ACHN (cell line): Measurements from ENCODE around the gene MICU2.

Source experiments
- DNase-seq: peaks from one replicate; pipeline ENCODE4 v3.0.0-alpha.2; 2015
- in situ Hi-C: cut with HindIII; loops from 2 replicates; pipeline ENCODE4 v1.10.0; 2017; ENCODE audit warnings: low sequenced_read_pairs, low pct_ligation_motif_present, low pct_unique_long_range_greater_than_20kb

Gene MICU2

DNA sequence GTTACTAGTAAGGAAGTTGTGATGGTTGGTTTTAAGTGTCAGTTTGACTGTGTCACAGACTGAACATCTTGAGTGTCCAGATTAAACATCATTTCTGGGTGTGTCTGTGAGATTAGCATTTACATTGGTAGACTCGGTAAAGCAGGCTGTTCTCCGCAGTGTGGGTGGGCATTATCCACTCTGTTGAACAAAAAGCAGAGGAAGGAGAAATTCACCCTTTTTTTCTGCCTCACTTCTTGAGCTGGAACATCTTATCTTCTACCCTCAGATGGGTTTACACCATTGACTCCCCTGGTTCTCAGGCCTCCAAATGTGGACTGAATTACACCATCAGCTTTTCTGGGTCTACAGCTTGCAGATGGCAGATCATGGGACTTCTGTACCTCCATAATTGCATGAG lies 81.1 kb downstream of the MICU2 start:
- DNase-seq = no peak
- in situ Hi-C loops = no loop called here

DNA sequence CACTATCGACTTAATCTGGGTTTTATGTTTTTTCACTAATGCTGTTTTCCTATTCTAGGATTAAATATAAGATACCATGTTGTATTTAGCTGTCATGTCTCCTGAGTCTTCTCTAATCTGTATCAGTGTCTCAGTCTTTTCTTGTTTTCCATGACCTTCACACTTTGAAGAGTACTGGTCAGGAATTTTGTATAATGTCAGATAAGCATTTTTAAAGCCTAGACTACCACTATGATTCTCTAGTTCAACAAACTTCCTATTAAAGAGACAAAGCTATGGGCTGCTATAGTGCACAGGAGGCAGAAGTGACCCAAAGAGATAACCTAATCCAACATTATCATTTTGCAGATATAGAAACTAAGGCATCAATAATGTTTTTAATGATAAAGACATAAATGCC lies 81.8 kb downstream of the MICU2 start:
- no peak for DNase-seq
- in situ Hi-C loops = no loop called here

DNA sequence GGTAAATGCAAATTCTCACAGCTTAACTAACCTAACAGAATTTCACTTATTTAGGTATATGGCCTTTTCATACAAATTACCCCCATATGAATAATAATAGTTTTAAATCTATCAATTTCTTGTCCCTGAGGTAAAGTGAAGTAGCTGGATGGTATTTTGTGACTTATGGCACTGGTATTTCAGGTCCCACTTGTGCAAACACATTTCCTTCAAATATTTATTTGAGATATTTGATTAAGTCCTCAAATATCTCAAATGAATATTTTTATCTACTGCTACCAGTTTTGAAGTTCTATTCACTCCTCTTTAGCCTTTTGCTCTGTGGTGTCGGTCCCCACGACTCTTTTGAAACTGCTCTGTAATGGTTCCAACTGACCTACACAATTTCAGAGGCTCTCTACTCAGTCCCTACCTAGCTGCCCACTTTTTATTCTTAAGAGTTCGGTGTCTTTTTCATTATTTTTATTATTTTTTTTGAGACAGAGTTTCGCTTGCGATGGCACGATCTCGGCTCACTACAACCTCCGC lies 85.3 kb downstream of the MICU2 start:
- in situ Hi-C loops = no loop called here
- no peak for DNase-seq

DNA sequence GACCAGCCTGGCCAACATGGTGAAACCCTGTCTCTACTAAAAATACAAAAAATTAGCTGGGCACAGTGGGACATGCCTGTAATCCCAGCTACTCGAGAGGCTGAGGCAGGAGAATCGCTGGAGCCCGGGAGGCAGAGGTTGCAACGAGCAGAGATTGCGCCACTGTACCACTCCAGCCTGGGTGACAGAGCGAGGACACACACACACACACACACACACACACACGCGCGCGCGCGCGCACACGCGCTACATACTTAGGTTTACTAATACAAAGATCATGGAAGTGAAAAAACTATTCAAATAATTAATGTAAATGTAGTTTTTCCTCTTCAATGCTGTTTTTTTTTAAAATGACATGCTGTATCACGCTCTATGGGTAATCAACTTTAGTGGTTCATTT lies 86.4 kb downstream of the MICU2 start:
- in situ Hi-C loops = no loop called here
- DNase-seq = no peak

DNA sequence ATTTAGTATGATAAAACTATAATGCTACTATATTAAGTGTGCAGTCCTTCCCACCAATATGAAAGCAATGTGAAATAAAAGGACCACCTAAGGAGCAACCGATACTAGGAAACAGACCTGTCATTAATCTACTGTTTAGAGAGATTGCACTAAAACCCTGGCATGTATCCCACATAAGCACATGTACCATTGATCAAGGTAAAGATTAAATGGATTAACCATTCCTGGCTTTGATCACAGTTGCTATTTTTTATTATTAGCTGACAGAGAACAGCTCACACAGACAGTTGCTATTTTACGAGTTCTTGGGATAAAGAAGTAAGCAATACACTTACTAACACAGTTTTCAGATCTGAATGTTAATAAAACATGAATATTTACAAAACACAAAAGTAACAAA lies 87.2 kb downstream of the MICU2 start:
- no peak for DNase-seq

DNA sequence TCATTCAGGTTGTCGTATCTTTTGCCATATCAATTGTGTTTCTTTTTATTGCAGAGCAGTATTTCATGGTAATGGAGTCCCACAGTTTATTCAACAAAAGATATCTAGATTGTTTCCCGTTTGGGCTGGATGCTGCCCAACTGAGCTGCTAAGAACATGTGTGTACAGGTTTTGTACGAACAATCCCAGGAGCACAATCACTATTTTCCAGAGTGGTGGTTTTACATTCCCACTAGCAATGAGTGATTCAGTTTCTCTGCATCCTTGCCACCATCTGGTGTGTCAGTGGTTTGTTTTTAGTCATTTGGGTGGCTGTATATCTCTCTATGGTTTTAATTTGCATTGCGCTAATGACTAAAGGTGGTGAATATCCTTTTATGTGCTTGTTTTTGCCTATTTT lies 92.1 kb downstream of the MICU2 start:
- no peak for DNase-seq
- in situ Hi-C loops = no loop called here

More for the DNA sequence above, 87.2 kb downstream of the MICU2 start:
- in situ Hi-C loops = no loop called here

DNA sequence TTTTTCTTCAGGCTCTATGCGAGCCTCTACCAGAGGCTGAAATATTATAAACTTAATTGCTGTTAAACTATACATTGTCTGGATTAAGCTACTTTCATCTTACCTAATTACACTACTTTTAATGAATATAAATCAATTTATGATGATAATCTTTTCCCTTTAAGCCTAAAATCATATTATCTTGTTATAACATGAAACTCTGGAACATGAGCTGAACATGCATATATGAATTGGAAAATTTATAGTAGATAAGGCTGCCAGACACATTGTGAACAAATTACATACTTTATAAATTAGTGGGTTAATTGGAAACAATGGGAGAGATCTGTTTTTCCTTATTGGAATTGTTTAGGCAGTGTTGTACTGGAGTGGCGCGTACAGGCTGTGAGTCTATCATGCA lies 99.6 kb downstream of the MICU2 start:
- no peak for DNase-seq
- in situ Hi-C loops = no loop called here

DNA sequence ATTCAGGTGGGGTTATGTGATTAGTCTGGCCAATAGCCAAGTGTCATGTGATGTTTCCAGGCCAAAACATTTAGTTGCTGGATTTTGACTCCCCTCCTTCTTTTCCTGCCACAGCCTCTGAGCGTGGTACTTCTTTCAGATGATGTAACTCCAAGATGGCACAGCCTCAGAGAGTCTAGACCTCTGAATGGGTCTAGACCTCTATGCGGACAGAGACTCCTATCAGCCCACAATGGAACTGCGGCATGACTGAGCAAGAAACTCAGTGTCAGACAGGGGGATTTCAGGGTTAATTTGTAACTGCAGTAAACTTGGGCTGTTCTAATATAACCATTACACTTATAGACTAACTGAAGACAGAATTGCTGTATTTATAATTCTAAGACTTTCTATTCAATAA lies 102.3 kb downstream of the MICU2 start:
- in situ Hi-C loops = no loop called here
- DNase-seq = peak; percentile 49

DNA sequence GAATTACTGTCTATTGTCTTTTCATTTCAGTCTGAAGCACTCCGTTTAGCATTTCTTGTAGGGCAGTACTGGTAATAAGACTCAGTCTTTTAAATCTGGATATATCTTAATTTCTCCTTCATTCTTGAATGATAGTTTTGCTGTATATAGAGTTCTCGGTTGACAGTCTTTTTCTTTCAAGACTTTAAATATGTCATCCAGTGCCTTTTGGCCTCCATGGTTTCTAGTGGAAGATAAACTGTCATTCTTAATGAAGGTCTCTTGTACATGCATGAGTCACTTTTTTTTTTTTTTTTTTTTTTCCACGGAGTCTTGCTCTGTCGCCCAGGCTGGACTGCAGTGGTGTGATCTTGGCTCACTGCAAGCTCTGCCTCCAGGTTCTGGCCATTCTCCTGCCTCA lies 117.6 kb downstream of the MICU2 start:
- no peak for DNase-seq
- in situ Hi-C loops = no loop called here

DNA sequence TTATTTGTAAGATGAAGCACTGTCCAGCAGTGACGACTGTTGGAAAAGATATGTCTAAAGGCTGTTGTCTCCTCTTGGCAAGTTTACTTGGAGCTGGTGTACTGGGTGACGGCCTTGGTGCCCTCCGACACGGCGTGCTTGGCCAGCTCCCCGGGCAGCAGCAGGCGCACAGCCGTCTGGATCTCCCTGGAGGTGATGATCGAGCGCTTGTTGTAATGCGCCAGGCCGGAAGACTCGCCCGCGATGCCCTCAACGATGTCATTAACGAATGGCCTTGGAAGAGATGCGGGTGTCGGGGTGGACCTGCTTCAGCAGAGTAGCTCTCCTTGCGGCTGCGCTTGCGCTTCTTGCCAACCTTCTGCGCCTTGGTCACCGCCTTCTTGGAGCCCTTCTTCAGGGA lies 120.2 kb downstream of the MICU2 start:
- DNase-seq = no peak
- in situ Hi-C loops = no loop called here

DNA sequence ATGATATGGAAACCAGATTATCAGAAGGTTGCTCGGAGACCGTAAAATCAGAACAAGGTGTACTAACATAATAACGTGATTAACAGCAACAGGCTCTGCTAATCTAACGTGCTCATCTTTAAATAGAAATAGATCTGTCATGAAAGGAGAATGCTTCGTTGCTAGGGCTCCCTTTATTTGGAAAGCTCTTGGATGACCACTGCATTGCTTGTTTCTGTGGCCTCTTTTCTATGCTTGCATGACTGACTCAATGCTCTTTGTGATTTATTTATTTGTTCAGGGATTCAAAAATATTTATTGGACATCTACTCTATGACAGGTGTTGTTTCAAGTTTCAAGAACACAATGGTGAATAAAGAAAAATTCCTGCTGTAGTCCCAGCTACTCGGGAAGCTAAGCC lies 122.6 kb downstream of the MICU2 start:
- in situ Hi-C loops = no loop called here
- no peak for DNase-seq

DNA sequence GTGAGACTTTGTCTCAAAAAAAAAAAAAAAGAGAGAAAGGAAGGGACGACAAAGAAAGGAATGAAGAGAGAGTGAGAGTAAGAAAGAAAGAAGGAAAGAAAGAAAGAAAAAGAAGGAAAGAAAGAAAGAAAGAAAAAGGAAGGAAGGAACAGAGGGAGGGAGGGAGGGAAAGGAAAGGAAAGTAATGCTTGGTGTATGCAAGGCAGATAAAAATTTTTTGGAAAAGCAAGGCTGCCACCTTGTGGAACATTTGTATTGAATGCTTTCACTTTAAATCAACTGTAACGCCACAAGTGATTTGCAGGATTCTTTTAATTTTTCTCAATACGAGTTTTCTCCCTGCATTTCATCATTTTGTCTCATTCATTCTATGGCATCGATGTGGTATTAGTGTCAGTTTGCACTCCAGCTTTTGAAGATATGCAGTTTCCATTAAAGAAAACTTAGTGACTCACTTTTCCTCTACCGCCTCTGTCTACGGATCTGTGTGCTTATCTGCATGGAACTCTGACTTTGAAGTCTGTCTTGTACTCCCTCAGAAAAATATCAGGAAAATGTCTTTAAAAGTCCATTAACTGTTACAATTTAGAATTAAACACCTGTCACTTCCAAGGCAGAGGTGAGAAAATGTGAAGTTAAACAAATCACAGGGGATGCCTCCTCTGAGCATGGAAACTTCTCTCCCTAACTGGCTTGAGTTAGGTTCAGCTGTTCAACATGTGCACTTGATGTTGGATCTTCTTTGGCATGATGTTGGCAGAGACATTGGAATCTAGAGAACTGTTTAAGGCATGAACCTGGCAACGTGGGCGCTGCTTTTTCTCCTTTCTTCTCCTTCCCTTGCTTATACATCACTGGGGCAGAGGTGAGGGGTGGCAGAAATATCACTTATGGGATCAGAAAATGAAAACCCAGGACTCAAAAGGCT lies 124.8 kb downstream of the MICU2 start:
- peak; percentile 74 for DNase-seq

DNA sequence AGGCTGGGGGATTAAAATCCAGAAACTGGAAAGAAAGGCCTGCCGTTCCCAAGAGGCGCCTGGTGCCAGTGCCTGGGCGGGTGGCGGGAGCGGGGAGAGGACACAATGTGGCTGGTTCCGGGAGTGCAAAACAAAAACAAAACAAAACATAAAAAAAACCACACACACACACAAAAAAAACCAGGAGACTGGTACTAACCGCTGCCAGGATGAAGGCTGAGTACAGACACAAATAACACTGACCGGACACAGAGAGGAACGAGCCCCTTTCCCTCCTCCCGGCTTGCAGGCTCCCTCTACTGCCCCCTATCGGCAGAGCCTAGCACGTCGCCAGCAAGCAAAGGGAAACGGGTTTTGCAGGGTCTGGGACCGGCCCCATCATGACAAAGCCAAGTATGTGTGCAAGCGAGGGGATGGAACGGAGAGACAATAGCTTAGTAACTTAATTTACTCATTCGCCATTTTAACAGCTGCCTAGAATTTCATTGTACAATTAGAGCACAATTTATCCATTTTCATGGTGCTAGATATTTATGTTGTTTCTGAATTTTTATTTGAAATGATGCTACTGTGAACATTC lies 127.0 kb downstream of the MICU2 start:
- peak; percentile 76 for DNase-seq
- in situ Hi-C loops = no loop called here

More for the DNA sequence above, 124.8 kb downstream of the MICU2 start:
- in situ Hi-C loops = no loop called here

DNA sequence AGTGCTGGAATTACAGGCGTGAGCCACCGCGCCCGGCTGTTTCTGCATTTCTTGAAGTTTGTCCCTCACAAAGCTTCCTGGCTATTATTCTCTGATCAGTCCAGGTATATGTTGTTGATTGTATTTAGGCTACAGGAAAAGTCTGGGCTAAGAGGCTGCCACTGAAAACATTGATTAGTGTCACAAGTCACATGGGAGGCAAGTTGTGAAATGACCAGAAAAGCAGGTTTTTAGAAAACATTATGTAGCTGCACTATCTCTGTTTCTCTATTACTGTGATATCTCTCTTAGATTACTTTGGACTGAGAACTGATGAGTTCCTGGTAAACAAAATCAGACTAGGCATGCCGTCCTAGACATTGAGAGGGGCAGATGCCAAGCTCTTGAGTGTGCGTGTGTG lies 128.9 kb downstream of the MICU2 start:
- DNase-seq = no peak
- in situ Hi-C loops = no loop called here

DNA sequence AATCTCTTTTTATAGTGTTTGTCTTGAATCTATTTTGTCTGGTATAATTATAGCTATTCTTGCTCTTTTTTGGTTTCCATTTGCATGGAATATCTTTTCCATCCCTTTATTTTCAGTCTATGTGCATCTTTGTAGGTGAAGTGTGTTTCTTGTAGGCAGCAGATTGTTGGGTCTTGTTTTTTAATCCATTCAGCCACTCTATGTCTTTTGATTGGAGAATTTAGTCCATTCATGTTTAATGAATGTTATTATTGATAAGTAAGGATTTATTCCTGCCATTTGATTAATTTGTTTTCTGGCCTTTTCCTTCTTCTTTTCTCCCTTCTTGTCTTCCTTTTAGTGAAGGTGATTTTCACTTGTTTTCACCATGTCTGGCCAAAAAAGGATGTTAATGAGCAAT lies 133.2 kb downstream of the MICU2 start:
- in situ Hi-C loops = no loop called here
- DNase-seq = no peak

DNA sequence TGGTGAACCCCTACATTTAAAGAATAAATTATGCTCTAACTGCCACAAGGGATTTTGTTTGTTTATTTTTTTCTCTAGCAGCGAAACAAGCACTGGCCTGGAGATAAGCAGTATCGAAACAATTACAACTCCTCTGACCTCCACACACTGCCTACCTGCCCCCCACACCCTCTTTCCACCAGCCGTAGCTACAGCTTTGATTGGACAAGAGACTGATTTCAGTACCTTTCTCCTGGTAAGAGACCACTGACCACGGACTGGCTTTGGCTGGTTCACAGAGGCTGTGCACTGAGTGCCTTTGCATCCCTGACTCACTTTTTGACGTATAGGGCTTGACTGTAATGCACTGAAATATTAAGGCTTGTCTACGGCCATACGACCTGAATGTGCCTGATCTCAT lies 137.4 kb downstream of the MICU2 start:
- DNase-seq = no peak
- in situ Hi-C loops = no loop called here

DNA sequence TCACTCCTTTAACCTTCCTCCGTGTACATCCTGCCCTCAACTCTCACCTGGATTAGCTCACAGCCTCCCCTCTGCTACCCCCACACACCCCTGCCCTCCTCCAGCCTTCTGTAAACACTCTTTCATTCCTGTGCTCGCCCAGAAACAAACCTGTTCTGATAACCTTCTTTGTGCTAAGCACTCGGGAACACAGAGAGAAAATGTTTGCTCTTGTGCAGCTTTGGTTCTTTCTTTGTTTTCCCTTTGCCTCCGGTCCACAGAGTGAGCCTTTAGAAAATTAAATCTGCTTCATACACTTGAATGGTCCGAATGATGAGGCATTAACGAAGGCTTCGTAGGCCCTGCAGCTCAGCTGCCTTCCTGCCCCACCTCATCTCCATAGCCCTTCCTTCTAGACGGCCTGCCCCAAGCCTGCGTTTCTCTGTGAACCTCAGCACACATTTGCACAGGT lies 138.2 kb downstream of the MICU2 start:
- in situ Hi-C loops = no loop called here
- no peak for DNase-seq

DNA sequence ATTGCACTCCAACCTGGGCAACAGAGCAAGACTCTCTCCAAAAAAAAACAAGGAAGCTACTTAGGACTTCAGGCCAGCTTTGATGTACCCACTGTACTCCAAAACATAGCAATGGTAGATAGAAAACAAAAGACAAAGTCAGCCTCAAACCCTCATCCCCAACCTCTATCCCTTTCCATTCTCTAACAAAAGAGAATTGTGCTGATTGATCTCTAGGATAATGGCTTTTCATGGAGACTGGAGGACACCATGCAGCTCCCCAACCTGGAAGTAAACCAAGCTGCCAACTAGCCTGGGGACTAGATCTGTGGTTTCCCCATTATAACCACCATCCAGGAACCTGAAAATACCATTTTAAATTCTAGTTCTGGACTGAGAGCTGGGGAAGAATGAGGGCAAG lies 140.5 kb downstream of the MICU2 start:
- in situ Hi-C loops = no loop called here
- DNase-seq = no peak

DNA sequence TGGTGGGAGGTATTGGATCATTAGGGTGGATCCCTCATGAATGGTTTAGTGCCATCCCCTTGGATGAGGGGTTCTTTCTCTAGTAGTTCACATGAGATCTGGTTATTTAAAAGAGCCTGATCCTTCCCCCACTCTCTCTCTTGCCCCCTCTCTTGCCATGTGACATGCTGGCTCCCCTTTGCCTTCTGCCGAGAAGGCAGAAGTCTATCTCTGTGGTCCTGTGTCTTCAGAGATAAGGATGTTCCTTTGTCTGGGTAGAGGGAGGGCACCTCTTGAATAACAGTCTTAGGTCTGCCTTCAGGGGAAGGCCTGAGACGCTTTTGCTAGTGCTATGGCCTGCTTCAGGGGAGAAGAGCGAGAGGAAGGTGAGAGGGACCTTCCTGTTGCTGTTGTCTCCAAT lies 142.8 kb downstream of the MICU2 start:
- DNase-seq = no peak
- in situ Hi-C loops = no loop called here
